GM13976 (cell line): ENCODE data around the gene GPRC5A.
"Not testable (repeated sequence)": the region's sequence is repeated elsewhere in the genome, so short reads cannot be mapped to it uniquely, and the experiment has no call there.

Experiments used
- DNase-seq: peaks from one replicate; pipeline ENCODE4 v3.0.0; 2012; ENCODE audit warnings: low spot score
- CTCF ChIP-seq: IDR thresholded peaks from 2 replicates; pipeline ENCODE4 v1.5.1; 2012; ENCODE audit warnings: borderline replicate concordance, mild to moderate bottlenecking; ENCODE audit not compliant: insufficient read depth; ENCODE audit errors: extremely low read depth, missing control alignments, control extremely low read depth
- in situ Hi-C: fragments of 300-500 bp; cut with MboI; formaldehyde crosslinking; loops from one replicate; pipeline ENCODE4 v1.12.0; 2022; ENCODE audit warnings: low sequenced_read_pairs, mixed read lengths, inconsistent platforms; ENCODE audit not compliant: unreplicated experiment

GPRC5A gene, protein sequence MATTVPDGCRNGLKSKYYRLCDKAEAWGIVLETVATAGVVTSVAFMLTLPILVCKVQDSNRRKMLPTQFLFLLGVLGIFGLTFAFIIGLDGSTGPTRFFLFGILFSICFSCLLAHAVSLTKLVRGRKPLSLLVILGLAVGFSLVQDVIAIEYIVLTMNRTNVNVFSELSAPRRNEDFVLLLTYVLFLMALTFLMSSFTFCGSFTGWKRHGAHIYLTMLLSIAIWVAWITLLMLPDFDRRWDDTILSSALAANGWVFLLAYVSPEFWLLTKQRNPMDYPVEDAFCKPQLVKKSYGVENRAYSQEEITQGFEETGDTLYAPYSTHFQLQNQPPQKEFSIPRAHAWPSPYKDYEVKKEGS

GRCh38 chr12:12891080-12891880, at the start of gene GPRC5A:
Gene GPRC5A, plus strand, starts transcription at chr12:12891562. Its CDS starts 16,688 bp downstream, at chr12:12908250.
- peak; percentile 50 for DNase-seq
- TF ChIP-seq CTCF = no peak
- in situ Hi-C loops = no loop called here

- no peak for DNase-seq
- in situ Hi-C loops = no loop called here
- TF ChIP-seq CTCF = no peak
Observed at GRCh38 chr12:12845794-12846243, 45.5 kb upstream of the GPRC5A start.

GRCh38 chr12:12846780-12847179, 44.6 kb upstream of the GPRC5A start:
- DNase-seq, in situ Hi-C loops: not testable (repeated sequence)

- DNase-seq = no peak
- in situ Hi-C loops = no loop called here
- no peak for TF ChIP-seq CTCF
Observed at GRCh38 chr12:12853435-12853834, 37.9 kb upstream of the GPRC5A start.

GRCh38 chr12:12859690-12860089, 31.7 kb upstream of the GPRC5A start:
- in situ Hi-C loops = no loop called here
- no peak for DNase-seq
- no peak for TF ChIP-seq CTCF

GRCh38 chr12:12864243-12864642, 27.1 kb upstream of the GPRC5A start:
- TF ChIP-seq CTCF = no peak
- DNase-seq = no peak
- in situ Hi-C loops = no loop called here

DNA sequence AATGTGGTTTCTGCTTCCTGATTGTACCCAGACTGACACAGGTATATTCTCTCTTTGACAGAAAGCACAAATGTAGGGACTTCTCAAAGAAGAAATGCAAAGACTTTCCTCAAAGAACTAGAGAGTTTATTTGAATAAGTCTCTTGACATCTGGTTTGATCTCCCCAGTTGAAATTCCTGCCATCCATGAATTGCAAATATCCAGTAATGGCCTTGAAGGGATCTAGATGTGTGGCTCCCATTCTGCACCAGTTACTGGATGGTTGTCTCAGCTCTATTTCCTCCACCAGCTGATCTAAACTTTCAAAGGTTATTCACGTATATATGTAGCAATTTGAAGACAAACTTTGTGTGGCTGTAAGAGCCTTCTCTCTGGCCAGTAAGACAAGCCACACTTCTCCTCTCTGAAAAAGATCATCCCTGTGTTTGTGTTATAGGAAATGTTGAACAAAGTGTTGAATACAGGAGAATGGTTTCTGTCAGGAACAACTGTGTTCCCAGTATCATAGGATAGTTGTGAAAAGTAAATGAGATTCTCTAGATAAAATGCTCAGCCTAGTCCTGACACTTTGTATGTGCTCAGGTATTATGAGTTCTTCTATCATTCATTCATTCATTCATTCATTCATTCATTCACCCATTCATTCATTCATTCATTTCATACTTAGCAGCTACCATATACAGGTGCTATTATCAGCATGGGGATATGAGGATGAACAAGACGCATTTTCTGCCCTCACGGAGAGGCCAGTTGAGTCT, 22.7 kb upstream of the GPRC5A start:
- in situ Hi-C loops = no loop called here
- no peak for DNase-seq
- no peak for TF ChIP-seq CTCF
